ENCODE data around the gene EYS. TPM values are rescaled to one million over a fixed set of nuclear protein-coding genes. Genes with fewer than 3 reads are reported as not detected.

The EYS gene
- total and polyA plus RNA-seq, 4 donors = 0.08 to 0.63 (median 0.36) TPM

DNA sequence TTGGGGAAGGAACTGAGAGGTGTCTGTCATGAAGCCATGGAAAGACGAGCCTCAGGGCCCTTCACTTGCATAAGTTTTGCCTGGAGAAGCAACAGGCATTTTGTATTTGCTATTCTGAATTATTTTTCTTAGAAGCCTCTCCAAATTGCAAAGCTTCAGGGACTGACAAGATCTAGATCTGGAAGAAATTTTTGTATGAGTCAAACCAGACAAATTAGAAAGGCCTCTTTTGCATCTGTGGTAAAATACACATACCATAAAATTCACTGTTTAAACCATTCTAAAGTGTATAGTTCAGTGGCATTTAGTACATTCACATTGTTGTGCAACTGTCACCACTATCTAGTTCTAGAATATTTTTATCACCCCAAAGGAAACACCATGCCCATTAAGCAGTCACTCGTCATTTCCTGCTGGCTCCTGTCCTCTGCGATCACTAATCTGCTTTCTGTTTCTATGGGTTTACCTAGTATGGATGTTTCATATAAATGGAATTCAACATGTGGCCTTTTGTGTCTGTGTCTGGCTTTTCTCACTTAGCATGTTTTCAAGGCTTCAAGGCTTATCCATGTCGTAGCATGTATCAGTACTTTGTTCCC lies 1802.3 kb downstream of the EYS start:
- Histone ChIP-seq H3K4me1 (ENCODE audit: control insufficient read depth in 4 of 4, insufficient read depth in 4 of 4, low read length in 3 of 4) (no peaks in the 10 kb centered on the region), H3K27me3 (ENCODE audit: control insufficient read depth in 4 of 4, insufficient read depth in 4 of 4, low read length in 3 of 4) (no peaks in the 10 kb centered on the region), H3K4me3 (ENCODE audit: low read depth in 1 of 3, low read length in 3 of 3) (no peak overlapping the region), H3K9ac (ENCODE audit: low read depth in 1 of 2, low read length in 2 of 2) (no peak overlapping the region), H3K36me3 (ENCODE audit: control insufficient read depth in 4 of 4, insufficient read depth in 3 of 4, low read depth in 1 of 4, low read length in 3 of 4) (no peaks in the 10 kb centered on the region), H3K27ac (ENCODE audit: low read depth in 1 of 2, low read length in 2 of 2) (no peak overlapping the region), H3K9me3 (ENCODE audit: control insufficient read depth in 4 of 4, low read length in 3 of 4) (no peaks in the 10 kb centered on the region)
- DNase-seq (ENCODE audit: low spot score) = no peak
- 70% methylated on average over 4 of the region's 4 CpGs for WGBS
- TF ChIP-seq SP1 (IDR thresholded peaks at IDR 0.05) (no peak), YY1 (IDR thresholded peaks at IDR 0.05) (no peak), RXRA (IDR thresholded peaks at IDR 0.05) (no peak), RAD21 (IDR thresholded peaks at IDR 0.05) (no peak), EGR1 (IDR thresholded peaks at IDR 0.05; ENCODE audit: low read depth in 2 of 2) (no peak), FOXA1 (IDR thresholded peaks at IDR 0.05) (no peak), NR2F2 (IDR thresholded peaks at IDR 0.05) (no peak), FOXA2 (IDR thresholded peaks at IDR 0.05) (no peak)
- TF ChIP-seq, protein P1, sequence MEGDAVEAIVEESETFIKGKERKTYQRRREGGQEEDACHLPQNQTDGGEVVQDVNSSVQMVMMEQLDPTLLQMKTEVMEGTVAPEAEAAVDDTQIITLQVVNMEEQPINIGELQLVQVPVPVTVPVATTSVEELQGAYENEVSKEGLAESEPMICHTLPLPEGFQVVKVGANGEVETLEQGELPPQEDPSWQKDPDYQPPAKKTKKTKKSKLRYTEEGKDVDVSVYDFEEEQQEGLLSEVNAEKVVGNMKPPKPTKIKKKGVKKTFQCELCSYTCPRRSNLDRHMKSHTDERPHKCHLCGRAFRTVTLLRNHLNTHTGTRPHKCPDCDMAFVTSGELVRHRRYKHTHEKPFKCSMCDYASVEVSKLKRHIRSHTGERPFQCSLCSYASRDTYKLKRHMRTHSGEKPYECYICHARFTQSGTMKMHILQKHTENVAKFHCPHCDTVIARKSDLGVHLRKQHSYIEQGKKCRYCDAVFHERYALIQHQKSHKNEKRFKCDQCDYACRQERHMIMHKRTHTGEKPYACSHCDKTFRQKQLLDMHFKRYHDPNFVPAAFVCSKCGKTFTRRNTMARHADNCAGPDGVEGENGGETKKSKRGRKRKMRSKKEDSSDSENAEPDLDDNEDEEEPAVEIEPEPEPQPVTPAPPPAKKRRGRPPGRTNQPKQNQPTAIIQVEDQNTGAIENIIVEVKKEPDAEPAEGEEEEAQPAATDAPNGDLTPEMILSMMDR (IDR thresholded peaks at IDR 0.05; ENCODE audit: low read depth, low read length, missing input control) = no peak

DNA sequence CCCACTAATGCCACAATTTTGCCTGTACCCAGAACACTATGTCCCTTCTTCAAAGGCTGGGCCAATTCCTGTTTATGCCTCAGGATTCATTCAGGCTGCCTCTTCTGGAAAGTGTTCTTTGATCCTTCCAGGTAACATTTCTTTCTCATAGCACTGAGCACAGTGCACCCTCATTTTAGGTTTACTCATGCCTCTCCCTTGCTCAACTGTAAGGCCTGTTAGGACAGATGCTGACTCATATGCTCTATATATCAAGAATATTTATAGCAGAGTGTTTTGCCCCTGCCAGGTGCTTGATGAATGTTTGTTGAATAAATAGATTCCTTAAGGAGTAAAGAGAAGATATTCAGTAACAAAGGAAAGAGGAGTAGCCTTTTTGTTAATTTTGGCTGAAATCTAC lies 1807.5 kb downstream of the EYS start:
- no peak for DNase-seq (ENCODE audit: low spot score)
- no peak for TF ChIP-seq HNF4A (conservative IDR thresholded peaks at IDR 0.05)
- TF ChIP-seq RAD21 (IDR thresholded peaks at IDR 0.05) = no peak
- TF ChIP-seq FOXA2 (IDR thresholded peaks at IDR 0.05) = no peak
- no peak for TF ChIP-seq GABPA (IDR thresholded peaks at IDR 0.05 in 1 of 2, conservative IDR thresholded peaks at IDR 0.05 in 1 of 2)
- TF ChIP-seq, protein P2, sequence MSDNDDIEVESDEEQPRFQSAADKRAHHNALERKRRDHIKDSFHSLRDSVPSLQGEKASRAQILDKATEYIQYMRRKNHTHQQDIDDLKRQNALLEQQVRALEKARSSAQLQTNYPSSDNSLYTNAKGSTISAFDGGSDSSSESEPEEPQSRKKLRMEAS (IDR thresholded peaks at IDR 0.05) = no peak
- TF ChIP-seq NR2F2 (IDR thresholded peaks at IDR 0.05) = no peak
- no peak for TF ChIP-seq EGR1 (IDR thresholded peaks at IDR 0.05; ENCODE audit: low read depth in 2 of 2)
- TF ChIP-seq, protein P3, sequence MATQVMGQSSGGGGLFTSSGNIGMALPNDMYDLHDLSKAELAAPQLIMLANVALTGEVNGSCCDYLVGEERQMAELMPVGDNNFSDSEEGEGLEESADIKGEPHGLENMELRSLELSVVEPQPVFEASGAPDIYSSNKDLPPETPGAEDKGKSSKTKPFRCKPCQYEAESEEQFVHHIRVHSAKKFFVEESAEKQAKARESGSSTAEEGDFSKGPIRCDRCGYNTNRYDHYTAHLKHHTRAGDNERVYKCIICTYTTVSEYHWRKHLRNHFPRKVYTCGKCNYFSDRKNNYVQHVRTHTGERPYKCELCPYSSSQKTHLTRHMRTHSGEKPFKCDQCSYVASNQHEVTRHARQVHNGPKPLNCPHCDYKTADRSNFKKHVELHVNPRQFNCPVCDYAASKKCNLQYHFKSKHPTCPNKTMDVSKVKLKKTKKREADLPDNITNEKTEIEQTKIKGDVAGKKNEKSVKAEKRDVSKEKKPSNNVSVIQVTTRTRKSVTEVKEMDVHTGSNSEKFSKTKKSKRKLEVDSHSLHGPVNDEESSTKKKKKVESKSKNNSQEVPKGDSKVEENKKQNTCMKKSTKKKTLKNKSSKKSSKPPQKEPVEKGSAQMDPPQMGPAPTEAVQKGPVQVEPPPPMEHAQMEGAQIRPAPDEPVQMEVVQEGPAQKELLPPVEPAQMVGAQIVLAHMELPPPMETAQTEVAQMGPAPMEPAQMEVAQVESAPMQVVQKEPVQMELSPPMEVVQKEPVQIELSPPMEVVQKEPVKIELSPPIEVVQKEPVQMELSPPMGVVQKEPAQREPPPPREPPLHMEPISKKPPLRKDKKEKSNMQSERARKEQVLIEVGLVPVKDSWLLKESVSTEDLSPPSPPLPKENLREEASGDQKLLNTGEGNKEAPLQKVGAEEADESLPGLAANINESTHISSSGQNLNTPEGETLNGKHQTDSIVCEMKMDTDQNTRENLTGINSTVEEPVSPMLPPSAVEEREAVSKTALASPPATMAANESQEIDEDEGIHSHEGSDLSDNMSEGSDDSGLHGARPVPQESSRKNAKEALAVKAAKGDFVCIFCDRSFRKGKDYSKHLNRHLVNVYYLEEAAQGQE (IDR thresholded peaks at IDR 0.05) = no peak
- Histone ChIP-seq H3K4me1 (ENCODE audit: control insufficient read depth in 4 of 4, insufficient read depth in 4 of 4, low read length in 3 of 4) (no peaks in the 10 kb centered on the region), H3K27me3 (ENCODE audit: control insufficient read depth in 4 of 4, insufficient read depth in 4 of 4, low read length in 3 of 4) (no peaks in the 10 kb centered on the region), H3K9ac (ENCODE audit: low read depth in 1 of 2, low read length in 2 of 2) (no peak overlapping the region), H3K9me3 (ENCODE audit: control insufficient read depth in 4 of 4, low read length in 3 of 4) (no peaks in the 10 kb centered on the region), H3K4me3 (ENCODE audit: low read depth in 1 of 3, low read length in 3 of 3) (no peak overlapping the region), H3K36me3 (ENCODE audit: control insufficient read depth in 4 of 4, insufficient read depth in 3 of 4, low read depth in 1 of 4, low read length in 3 of 4) (no peaks in the 10 kb centered on the region), H3K27ac (ENCODE audit: low read depth in 1 of 2, low read length in 2 of 2) (no peak overlapping the region)
